GM19193 (cell line): ENCODE measurements around the gene TRPV4.

ENCODE experiments used
- POLR2A ChIP-seq: IDR thresholded peaks from 4 replicates; pipeline ENCODE4 v1.6.1; 2011; ENCODE audit not compliant: insufficient read depth, insufficient read length; ENCODE audit errors: extremely low read depth

TRPV4 gene

GRCh38 chr12:109770861-109771670 is 62.1 kb downstream of the TRPV4 start:
- TF ChIP-seq POLR2A = no peak

DNA sequence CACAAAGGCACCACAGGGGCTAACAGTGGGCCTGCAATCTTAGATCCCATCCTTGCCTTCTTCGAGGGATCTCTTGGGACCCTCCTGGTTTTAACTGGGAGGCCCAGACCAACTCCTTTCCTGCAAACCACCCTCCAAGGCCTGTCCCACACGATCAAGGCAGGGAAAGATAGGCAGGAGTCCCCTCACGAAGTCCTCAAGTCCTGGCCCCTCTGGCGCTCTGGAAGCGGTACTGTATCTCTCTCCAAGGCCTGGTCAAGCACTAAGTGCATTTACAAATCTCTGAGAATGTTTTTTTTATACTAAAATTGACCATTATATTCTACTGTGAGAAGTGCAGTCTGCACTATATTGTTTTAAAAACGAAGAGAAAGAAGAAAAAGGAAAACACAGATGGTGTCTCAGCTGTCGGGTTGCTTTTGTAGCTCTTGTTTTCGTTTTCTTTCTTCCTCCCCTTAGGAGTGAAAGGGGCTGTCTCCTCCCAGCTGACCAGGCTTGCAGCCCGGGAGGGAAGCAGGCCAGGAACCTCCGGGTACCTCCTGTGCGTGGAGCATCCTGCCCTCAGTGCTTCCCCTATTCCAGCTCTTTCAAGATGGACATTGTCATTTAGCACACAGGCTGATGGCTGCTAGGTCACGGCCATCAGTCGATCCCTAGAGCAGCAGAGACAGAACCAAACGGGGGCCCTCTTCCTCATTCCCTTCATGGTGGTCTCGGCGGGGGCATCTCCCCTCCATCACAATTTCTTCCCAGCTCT is 62.9 kb downstream of the TRPV4 start:
- TF ChIP-seq POLR2A = no peak

DNA sequence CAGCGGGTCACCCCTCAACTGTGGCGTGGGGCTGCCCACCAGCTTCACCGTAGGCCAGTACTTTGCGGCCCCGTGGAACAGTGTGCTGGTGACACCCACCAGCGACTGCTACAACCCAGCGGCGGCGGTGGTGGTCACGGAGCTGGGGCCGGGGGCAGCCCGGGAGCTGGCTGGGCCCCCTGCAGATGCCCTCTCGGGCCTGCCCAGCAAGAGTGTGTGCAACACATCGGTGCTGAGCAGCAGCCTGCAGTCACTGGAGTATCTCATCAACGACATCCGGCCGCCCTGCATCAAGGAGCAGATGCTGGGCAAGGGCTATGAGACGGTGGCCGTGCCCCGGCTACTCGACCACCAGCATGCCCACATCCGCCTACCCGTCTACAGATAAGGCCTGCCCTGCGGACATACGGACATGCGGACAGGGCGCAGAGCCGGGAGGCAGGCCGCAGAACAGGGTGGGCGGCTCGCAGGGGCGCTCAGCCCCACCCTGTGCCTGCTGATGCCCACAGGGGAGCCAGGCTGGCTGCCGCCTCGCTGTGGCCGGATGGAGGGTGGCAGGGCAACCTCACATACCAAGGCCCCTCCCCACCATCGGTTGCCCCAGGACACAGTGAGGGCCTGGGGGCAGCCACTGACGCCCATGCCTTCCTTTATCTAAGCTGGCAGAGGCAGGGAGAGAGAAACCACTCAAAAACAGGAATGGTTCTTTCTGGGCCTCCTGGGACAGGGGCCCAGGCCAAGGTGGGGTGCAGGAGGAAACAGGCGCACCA is 64.1 kb downstream of the TRPV4 start:
- TF ChIP-seq POLR2A = no peak

- no peak for TF ChIP-seq POLR2A
Measured at GRCh38 chr12:109767991-109768900, 65.0 kb downstream of the TRPV4 start.

- no peak for TF ChIP-seq POLR2A
Measured at GRCh38 chr12:109767456-109767855, 65.7 kb downstream of the TRPV4 start.

DNA sequence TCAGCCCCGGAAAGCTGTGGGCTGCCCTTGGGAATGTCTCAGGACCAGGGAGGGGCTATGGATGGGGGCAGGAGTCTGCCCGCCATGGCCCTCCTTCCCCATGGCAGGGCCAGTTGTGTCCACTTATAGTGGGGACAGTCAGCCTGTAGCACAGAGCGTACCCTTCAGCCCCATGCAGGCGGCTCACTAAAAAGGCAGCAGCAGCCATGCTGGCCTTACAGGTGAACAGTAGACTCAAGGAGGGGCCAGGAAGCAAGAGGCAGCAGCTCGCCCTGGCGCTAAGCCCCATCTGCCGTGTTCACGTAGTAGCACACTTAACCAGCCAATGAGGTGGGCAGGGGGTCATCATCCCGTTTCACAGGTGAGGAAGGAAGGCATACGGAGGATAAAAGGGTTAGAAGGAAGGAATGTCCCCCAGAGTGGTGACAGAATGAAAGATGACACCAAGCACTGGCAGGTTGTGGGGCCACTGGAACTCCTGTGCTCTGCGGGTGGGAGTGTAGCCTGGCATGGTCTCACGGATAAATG is 66.9 kb downstream of the TRPV4 start:
- no peak for TF ChIP-seq POLR2A

- TF ChIP-seq POLR2A = no peak
Measured at GRCh38 chr12:109765446-109765810, 67.8 kb downstream of the TRPV4 start.

- no peak for TF ChIP-seq POLR2A
Measured at GRCh38 chr12:109764776-109765445, 68.3 kb downstream of the TRPV4 start.

DNA sequence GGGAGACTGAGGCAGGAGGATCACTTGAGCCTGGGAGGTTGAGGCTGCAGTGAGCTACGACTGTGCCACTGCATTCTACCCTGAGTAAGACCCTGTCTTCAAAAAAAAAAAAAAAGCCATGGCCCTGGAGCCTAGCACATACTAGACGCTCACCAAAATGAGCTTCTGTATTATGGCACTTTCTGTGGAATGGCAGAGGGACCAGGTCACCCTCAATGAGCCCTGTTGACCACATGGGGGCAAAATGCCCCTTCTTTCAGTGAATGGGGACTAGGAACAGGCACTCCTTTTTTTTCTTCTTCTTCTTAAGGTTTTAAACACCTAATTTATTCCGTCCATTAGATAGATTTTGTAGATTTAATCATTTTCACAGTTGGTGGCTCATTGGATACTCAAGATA is 69.1 kb downstream of the TRPV4 start:
- no peak for TF ChIP-seq POLR2A

GRCh38 chr12:109763201-109763841 is 69.9 kb downstream of the TRPV4 start:
- no peak for TF ChIP-seq POLR2A

- no peak for TF ChIP-seq POLR2A
Measured at GRCh38 chr12:109762673-109763191, 70.5 kb downstream of the TRPV4 start.

DNA sequence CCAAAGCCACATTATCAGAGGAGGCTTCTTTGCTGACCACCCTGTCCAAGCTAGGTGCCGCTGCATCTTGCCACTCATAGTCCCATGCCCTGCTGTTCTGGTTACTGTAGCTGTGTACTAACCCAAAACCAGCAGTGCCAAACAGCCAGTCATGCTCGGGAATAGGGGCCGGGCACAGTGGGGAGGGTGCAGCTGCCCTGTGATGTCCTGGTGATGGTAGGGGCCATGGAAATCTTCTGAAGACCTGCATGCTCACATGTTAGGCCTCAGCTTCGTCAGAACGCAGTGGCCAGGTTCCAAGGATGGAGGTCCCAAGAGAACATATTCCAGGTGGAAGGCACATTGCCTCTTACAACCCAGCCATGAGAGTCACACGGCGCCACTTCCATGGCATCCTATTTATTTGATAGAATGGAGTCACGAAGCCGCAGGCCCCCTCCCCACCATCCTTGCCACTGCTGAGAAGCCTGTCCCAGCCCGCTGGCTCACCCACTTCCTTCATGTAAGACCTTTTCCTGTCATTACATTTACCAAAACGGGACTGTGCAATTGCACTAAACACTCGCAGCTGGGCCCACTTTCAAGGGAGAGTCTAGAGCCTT is 71.0 kb downstream of the TRPV4 start:
- TF ChIP-seq POLR2A = no peak
